OCI-LY1 (cell line): ENCODE measurements around the gene TNS4.

Experiments
- CTCF ChIP-seq: fragments of 200-600 bp; sonication (generic), shearing (Covaris generic); IDR thresholded peaks from 2 replicates; pipeline ENCODE4 v1.5.1; 2017; ENCODE audit warnings: mild to moderate bottlenecking, antibody characterized with exemption, low read length, moderate library complexity, mixed read lengths
- EZH2 ChIP-seq: fragments of 200-600 bp; sonication (generic), shearing (Covaris generic); IDR thresholded peaks from 2 replicates; pipeline ENCODE4 v1.8.0; 2017; ENCODE audit warnings: borderline replicate concordance, mixed run types, mild to moderate bottlenecking, antibody characterized with exemption, low read length, moderate library complexity, mixed read lengths

DNA sequence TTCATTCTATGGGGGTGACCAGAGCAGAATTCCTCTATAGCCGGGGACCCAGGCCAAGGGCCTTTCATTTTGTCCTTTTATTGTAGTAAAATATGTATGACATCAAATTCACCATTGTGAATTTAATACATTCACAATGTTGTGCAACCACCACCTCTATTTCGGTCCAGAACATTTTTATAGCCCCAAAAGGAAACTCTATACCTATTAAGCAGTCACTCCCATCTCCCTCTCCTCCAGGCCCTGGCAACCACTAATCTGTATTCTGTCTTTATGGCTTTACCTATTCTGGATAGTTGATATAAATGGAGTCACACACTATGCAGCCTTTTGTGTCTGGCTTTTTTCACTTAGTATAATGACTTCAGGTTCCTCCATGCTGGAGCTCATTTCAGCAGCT, 9.7 kb upstream of the TNS4 start:
- TF ChIP-seq CTCF (no peak), EZH2 (no peak)
